H1 (cell line): ENCODE data around the gene HTR2C. TPM values are rescaled to one million over a fixed set of nuclear protein-coding genes. Genes with fewer than 3 reads are reported as not detected.

ENCODE experiments used
- CTCF ChIA-PET: fragments of 300-600 bp; sonication (Branson Sonifier 250); formaldehyde crosslinking; loops from one replicate; lab custom pipeline; 2021; ENCODE audit not compliant: partially characterized antibody; lab: Charles Lee
- POLR2A ChIA-PET: fragments of 300-600 bp; sonication (Branson Sonifier 250); formaldehyde crosslinking; loops from one replicate; lab custom pipeline; 2021; ENCODE audit warnings: inconsistent platforms; ENCODE audit not compliant: partially characterized antibody; lab: Charles Lee
- DNase-seq, 2 experiments: peaks; one replicate each; pipeline versions ENCODE4 v3.0.0 to v3.0.0-alpha.2; 2010 to 2022; ENCODE audit warnings: low spot score in 2 of 2, low read depth in 1 of 2, mixed read lengths in 1 of 2
- FAIRE-seq: peaks from 2 replicates; lab custom pipeline; 2011; peaks lifted over from hg19 to GRCh38; lab: Jason Lieb, UNC
- H2AFZ ChIP-seq: 2 replicates; pipeline ENCODE4 v1.8.1; 2012; ENCODE audit warnings: low read length, inconsistent platforms
- H2AK5ac ChIP-seq: 2 replicates; pipeline ENCODE4 v1.6.1; 2013; ENCODE audit warnings: low read depth, low read length
- H2BK120ac ChIP-seq: replicated peaks from 2 replicates; pipeline ENCODE3; 2013; ENCODE audit warnings: low read depth, low read length, inconsistent platforms
- H2BK12ac ChIP-seq: 2 replicates; pipeline ENCODE4 v1.6.1; 2013; ENCODE audit warnings: low read depth, low read length
- H2BK15ac ChIP-seq: 2 replicates; pipeline ENCODE4 v1.6.1; 2013; ENCODE audit warnings: low read length
- H2BK20ac ChIP-seq: 2 replicates; pipeline ENCODE4 v1.6.1; 2013; ENCODE audit warnings: low read length
- H2BK5ac ChIP-seq: 2 replicates; pipeline ENCODE4 v1.6.1; 2013; ENCODE audit warnings: low read depth, low read length
- H3K14ac ChIP-seq: 2 replicates; pipeline ENCODE4 v1.6.1; 2013; ENCODE audit warnings: inconsistent platforms; ENCODE audit not compliant: insufficient read length
- H3K18ac ChIP-seq: 2 replicates; pipeline ENCODE4 v1.6.1; 2013; ENCODE audit warnings: low read length; ENCODE audit errors: extremely low read depth
- H3K23ac ChIP-seq: 2 replicates; pipeline ENCODE4 v1.6.1; 2013; ENCODE audit warnings: inconsistent platforms; ENCODE audit not compliant: insufficient read length
- H3K23me2 ChIP-seq: 2 replicates; pipeline ENCODE4 v1.6.1; 2013; ENCODE audit warnings: low read depth, low read length
- H3K27ac ChIP-seq: 2 replicates; pipeline ENCODE4 v1.6.1; 2011; ENCODE audit warnings: low read depth, low read length, inconsistent platforms
- H3K27me3 ChIP-seq, 4 experiments: replicated peaks in 1 of 4; 1 replicate in 1 of 4; 2 replicates in 3 of 4; pipeline versions ENCODE4 v1.6.1 to v1.8.1; 2011 to 2013; ENCODE audit warnings: low read length in 3 of 4, mild to moderate bottlenecking in 3 of 4, inconsistent platforms in 2 of 4, mixed read lengths in 2 of 4, moderate library complexity in 1 of 4; ENCODE audit not compliant: control insufficient read depth in 3 of 4, insufficient read depth in 3 of 4; ENCODE audit errors: extremely low read depth in 1 of 4
- H3K36me3 ChIP-seq, 4 experiments: 2 replicates each; pipeline versions ENCODE4 v1.6.1 to v1.8.1; 2011 to 2013; ENCODE audit warnings: mild to moderate bottlenecking in 4 of 4, low read length in 3 of 4, moderate library complexity in 2 of 4, control low read depth in 1 of 4, inconsistent platforms in 1 of 4; ENCODE audit not compliant: insufficient read depth in 4 of 4, control insufficient read depth in 2 of 4
- H3K4ac ChIP-seq: replicated peaks from 2 replicates; pipeline ENCODE3; 2013; ENCODE audit warnings: low read length, low read depth, mixed read lengths, inconsistent platforms; ENCODE audit not compliant: insufficient read length
- H3K4me1 ChIP-seq, 4 experiments: replicated peaks in 1 of 4; 1 replicate in 1 of 4; 2 replicates in 3 of 4; pipeline versions ENCODE4 v1.6.1 to v1.8.1; 2011 to 2013; ENCODE audit warnings: low read length in 3 of 4, inconsistent platforms in 2 of 4, mixed read lengths in 1 of 4; ENCODE audit not compliant: insufficient read depth in 4 of 4, control insufficient read depth in 3 of 4
- H3K4me2 ChIP-seq, 2 experiments: 2 replicates each; pipeline versions ENCODE4 v1.6.1 to v1.8.1; 2011 to 2013; ENCODE audit warnings: low read depth in 2 of 2, low read length in 2 of 2, control low read depth in 1 of 2, inconsistent platforms in 1 of 2, mild to moderate bottlenecking in 1 of 2; ENCODE audit not compliant: insufficient read depth in 1 of 2
- H3K4me3 ChIP-seq, 4 experiments: fragments of 200-600, 300-600 bp in 1 of 4; sonication (generic), shearing (Covaris generic), sonication (Bioruptor Twin) in 1 of 4; 2 replicates each; pipeline versions ENCODE4 v1.5.1 to v1.8.1; 2011 to 2016; ENCODE audit warnings: low read length in 4 of 4, low read depth in 3 of 4, control low read depth in 2 of 4, inconsistent platforms in 2 of 4, mild to moderate bottlenecking in 2 of 4, mixed read lengths in 1 of 4, moderate library complexity in 1 of 4; ENCODE audit not compliant: insufficient read depth in 2 of 4; ENCODE audit errors: extremely low read depth in 1 of 4
- H3K56ac ChIP-seq: replicated peaks from 2 replicates; pipeline ENCODE3; 2013; ENCODE audit warnings: low read depth, mild to moderate bottlenecking, mixed read lengths, low read length, inconsistent platforms; ENCODE audit not compliant: insufficient read length
- H3K79me1 ChIP-seq: 2 replicates; pipeline ENCODE4 v1.6.1; 2013; ENCODE audit warnings: low read depth, low read length, control low read depth
- H3K79me2 ChIP-seq, 2 experiments: 2 replicates each; pipeline versions ENCODE4 v1.6.1 to v1.8.1; 2012 to 2013; ENCODE audit warnings: low read length in 2 of 2, mild to moderate bottlenecking in 2 of 2, inconsistent platforms in 1 of 2; ENCODE audit not compliant: insufficient read depth in 2 of 2, control insufficient read depth in 1 of 2
- H3K9ac ChIP-seq, 4 experiments: replicated peaks in 1 of 4; 1 replicate in 1 of 4; 2 replicates in 3 of 4; pipeline versions ENCODE4 v1.6.1 to v1.8.1; 2011 to 2013; ENCODE audit warnings: low read depth in 3 of 4, low read length in 3 of 4, control low read depth in 2 of 4, mild to moderate bottlenecking in 2 of 4, moderate library complexity in 2 of 4, inconsistent platforms in 1 of 4; ENCODE audit errors: extremely low read depth in 1 of 4
- H3K9me3 ChIP-seq, 2 experiments: 2 replicates each; pipeline versions ENCODE4 v1.6.1 to v1.8.1; 2012 to 2013; ENCODE audit warnings: mild to moderate bottlenecking in 2 of 2, moderate library complexity in 2 of 2, control low read depth in 1 of 2, inconsistent platforms in 1 of 2, low read depth in 1 of 2, low read length in 1 of 2, mixed read lengths in 1 of 2; ENCODE audit not compliant: insufficient read depth in 2 of 2
- H4K20me1 ChIP-seq, 2 experiments: replicated peaks in 1 of 2; 2 replicates each; pipeline versions ENCODE3 to v1.8.1; 2011 to 2013; ENCODE audit warnings: inconsistent platforms in 2 of 2, low read length in 2 of 2, mild to moderate bottlenecking in 1 of 2; ENCODE audit not compliant: insufficient read depth in 2 of 2, control insufficient read depth in 1 of 2
- H4K5ac ChIP-seq: 2 replicates; pipeline ENCODE4 v1.6.1; 2013; ENCODE audit warnings: low read length, low read depth, mixed read lengths, inconsistent platforms; ENCODE audit not compliant: insufficient read length
- H4K8ac ChIP-seq: 2 replicates; pipeline ENCODE4 v1.8.0; 2013; ENCODE audit warnings: mild to moderate bottlenecking, moderate library complexity, low read length, inconsistent platforms; ENCODE audit not compliant: insufficient read depth; ENCODE audit errors: extremely low read depth
- H4K91ac ChIP-seq: replicated peaks from 2 replicates; pipeline ENCODE3; 2013; ENCODE audit warnings: low read length, mixed read lengths, inconsistent platforms; ENCODE audit not compliant: insufficient read length
- GABPA ChIP-seq: IDR thresholded peaks from 2 replicates; pipeline ENCODE4 v1.6.1; 2011; ENCODE audit warnings: mild to moderate bottlenecking, low read length, moderate library complexity, borderline replicate concordance; ENCODE audit not compliant: insufficient read depth
- KDM4A ChIP-seq: IDR thresholded peaks from one replicate; pipeline ENCODE4 v1.7.1; 2012; ENCODE audit warnings: low read depth, mild to moderate bottlenecking, moderate library complexity, low read length, inconsistent platforms; ENCODE audit not compliant: severe bottlenecking
- RAD21 ChIP-seq, 2 experiments: IDR thresholded peaks in 1 of 2; conservative IDR thresholded peaks in 1 of 2; 2 replicates each; pipeline ENCODE4 v1.6.1; 2011; ENCODE audit warnings: low read depth in 2 of 2, low read length in 2 of 2, improper control_type of control experiment in 1 of 2, inconsistent platforms in 1 of 2, mild to moderate bottlenecking in 1 of 2, moderate library complexity in 1 of 2
- SRF ChIP-seq: IDR thresholded peaks from 2 replicates; pipeline ENCODE4 v1.6.1; 2011; ENCODE audit warnings: mild to moderate bottlenecking, low read depth, low read length, moderate library complexity
- WGBS, 2 experiments: shearing (Covaris generic) in 1 of 2; methylation state at CpG; one replicate each; pipeline versions ENCODE4 v1.1.6 to v1.1.7; 2013 to 2015; ENCODE audit warnings: low lambda C conversion rate in 2 of 2, mixed read lengths in 2 of 2, inconsistent platforms in 1 of 2, low coverage in 1 of 2, missing lambda C conversion rate in 1 of 2; ENCODE audit not compliant: insufficient replicate concordance in 2 of 2, insufficient coverage in 1 of 2, insufficient read length in 1 of 2; ENCODE audit errors: extremely low coverage in 1 of 2, missing lambda C conversion rate in 1 of 2; 5-methylcytosine and 5-hydroxymethylcytosine counted together
- polyA plus RNA-seq, 7 experiments: library from polyadenylated mRNA; depleted of rRNA in 3 of 7; stranded (reverse) in 5 of 7; unstranded in 2 of 7; fragments of >200 nt in 5 of 7; fragments of 200-250 nt in 2 of 7; gene quantifications; 1 replicate in 5 of 7; 2 replicates in 1 of 7; 4 replicates in 1 of 7; pipeline versions ENCODE4 v1.2.1 to v1.2.3, GENCODE V29; 2011 to 2013; ENCODE audit warnings: missing spikeins in 2 of 7, mixed read lengths in 2 of 7
- total RNA-seq: library from RNA; stranded (reverse); fragmentation: NEBNext Ultra II Directional; extraction: Animal tissue kit (Norgen Biotek cat#: 25700); gene quantifications from 2 replicates; pipeline ENCODE4 v1.2.1, GENCODE V29; 2021
- TF ChIP-seq, protein P1 (sequence below): IDR thresholded peaks from 2 replicates; pipeline ENCODE4 v1.6.1; 2012; ENCODE audit warnings: low read length, inconsistent platforms
- TF ChIP-seq, protein P2 (sequence below), 3 experiments: IDR thresholded peaks; 1 replicate in 2 of 3; 2 replicates in 1 of 3; pipeline versions ENCODE4 v1.5.1 to v1.6.1; 2011; ENCODE audit warnings: low read length in 3 of 3, mild to moderate bottlenecking in 3 of 3, inconsistent platforms in 2 of 3, low read depth in 1 of 3, moderate library complexity in 1 of 3; ENCODE audit not compliant: insufficient read depth in 1 of 3; ENCODE audit errors: control extremely low read depth in 1 of 3

HTR2C gene
- total and polyA plus RNA-seq, 2 of the 8 experiments (the other 6 are each of a cell fraction or from before 2014, with no cell fraction given) = 1.7 to 2.0 TPM

DNA sequence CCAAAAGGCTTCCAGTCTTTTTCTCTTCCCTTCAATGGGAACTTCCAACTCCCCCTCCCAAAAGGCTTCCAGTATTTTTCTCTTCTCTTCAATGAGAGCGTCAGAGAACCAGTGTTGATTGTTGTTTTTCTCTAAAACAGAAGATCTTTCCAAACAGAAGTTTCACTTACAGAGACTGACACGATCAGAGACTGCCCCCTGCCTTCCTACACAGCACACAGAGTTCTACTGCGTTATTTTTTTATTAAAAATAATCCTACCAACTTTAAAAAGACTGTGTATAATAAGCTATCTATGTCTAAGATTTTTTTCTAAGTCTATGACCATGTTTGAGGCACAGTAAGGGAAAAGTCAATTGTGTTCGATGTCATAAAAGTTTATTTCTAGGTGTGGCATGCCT, 3.5 kb upstream of the HTR2C start:
- H2BK20ac ChIP-seq = no peak overlapping the region
- H2AK5ac ChIP-seq = no peak overlapping the region
- no peaks in the 10 kb centered on the region for H3K36me3 ChIP-seq
- no peak overlapping the region for H3K14ac ChIP-seq
- H3K4me3 ChIP-seq = peak overlapping the region in 1 of 4 experiments; percentile 72; a peak in 1 of 8 replicates
- ChIA-PET CTCF (interaction anchor here (0.9 to 1.6 kb wide), 5 partner anchors 10 to 233 kb away, joined by 3 to 6 read pairs (median 4); no protein-coding TSS in a partner anchor), POLR2A (no interaction called here)
- H2AFZ ChIP-seq = no peak overlapping the region
- no peaks in the 10 kb centered on the region for H4K20me1 ChIP-seq
- DNase-seq (no peak), FAIRE-seq (peak; percentile 94)
- no peak overlapping the region for H2BK5ac ChIP-seq
- H3K4me1 ChIP-seq = peaks cover 0 to 5% (median 2%) of the 10 kb centered on the region in 4 experiments; a peak in 3 of 7 replicates
- H3K79me2 ChIP-seq = no peaks in the 10 kb centered on the region
- no peak overlapping the region for H3K23ac ChIP-seq
- H2BK12ac ChIP-seq = no peak overlapping the region
- no peak overlapping the region for H4K8ac ChIP-seq
- H2BK15ac ChIP-seq = no peak overlapping the region
- H4K91ac ChIP-seq = no peak overlapping the region
- H3K4me2 ChIP-seq = no peak overlapping the region; a peak in 1 of 4 replicates
- H3K9me3 ChIP-seq = no peaks in the 10 kb centered on the region
- H3K56ac ChIP-seq = no peak overlapping the region
- TF ChIP-seq RAD21 (IDR thresholded peaks at IDR 0.05 in 1 of 2, conservative IDR thresholded peaks at IDR 0.05 in 1 of 2; ENCODE audit: low read depth in 2 of 2, low read length in 2 of 2) = peak; percentile 64 to 65
- TF ChIP-seq, protein P1, sequence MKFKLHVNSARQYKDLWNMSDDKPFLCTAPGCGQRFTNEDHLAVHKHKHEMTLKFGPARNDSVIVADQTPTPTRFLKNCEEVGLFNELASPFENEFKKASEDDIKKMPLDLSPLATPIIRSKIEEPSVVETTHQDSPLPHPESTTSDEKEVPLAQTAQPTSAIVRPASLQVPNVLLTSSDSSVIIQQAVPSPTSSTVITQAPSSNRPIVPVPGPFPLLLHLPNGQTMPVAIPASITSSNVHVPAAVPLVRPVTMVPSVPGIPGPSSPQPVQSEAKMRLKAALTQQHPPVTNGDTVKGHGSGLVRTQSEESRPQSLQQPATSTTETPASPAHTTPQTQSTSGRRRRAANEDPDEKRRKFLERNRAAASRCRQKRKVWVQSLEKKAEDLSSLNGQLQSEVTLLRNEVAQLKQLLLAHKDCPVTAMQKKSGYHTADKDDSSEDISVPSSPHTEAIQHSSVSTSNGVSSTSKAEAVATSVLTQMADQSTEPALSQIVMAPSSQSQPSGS = no peak
- TF ChIP-seq GABPA = no peak
- no peak for TF ChIP-seq KDM4A
- TF ChIP-seq, protein P2, sequence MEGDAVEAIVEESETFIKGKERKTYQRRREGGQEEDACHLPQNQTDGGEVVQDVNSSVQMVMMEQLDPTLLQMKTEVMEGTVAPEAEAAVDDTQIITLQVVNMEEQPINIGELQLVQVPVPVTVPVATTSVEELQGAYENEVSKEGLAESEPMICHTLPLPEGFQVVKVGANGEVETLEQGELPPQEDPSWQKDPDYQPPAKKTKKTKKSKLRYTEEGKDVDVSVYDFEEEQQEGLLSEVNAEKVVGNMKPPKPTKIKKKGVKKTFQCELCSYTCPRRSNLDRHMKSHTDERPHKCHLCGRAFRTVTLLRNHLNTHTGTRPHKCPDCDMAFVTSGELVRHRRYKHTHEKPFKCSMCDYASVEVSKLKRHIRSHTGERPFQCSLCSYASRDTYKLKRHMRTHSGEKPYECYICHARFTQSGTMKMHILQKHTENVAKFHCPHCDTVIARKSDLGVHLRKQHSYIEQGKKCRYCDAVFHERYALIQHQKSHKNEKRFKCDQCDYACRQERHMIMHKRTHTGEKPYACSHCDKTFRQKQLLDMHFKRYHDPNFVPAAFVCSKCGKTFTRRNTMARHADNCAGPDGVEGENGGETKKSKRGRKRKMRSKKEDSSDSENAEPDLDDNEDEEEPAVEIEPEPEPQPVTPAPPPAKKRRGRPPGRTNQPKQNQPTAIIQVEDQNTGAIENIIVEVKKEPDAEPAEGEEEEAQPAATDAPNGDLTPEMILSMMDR (IDR thresholded peaks at IDR 0.05; ENCODE audit: control extremely low read depth in 1 of 3, insufficient read depth in 1 of 3, low read depth in 1 of 3, low read length in 3 of 3) = peak in 2 of 3 experiments; percentile 35 to 40; a peak in 3 of 4 replicates
- no peak for TF ChIP-seq SRF
- no peak overlapping the region for H3K4ac ChIP-seq
- no peak overlapping the region for H2BK120ac ChIP-seq
- H3K9ac ChIP-seq = no peak overlapping the region
- WGBS, 2 experiments = 18% methylated on average over 4 of the region's 4 CpGs; no CpG with 5 or more reads in 1 of the 2 experiments
- H3K27me3 ChIP-seq = peaks cover 3 to 51% (median 42%) of the 10 kb centered on the region in 4 experiments
- no peak overlapping the region for H3K27ac ChIP-seq
- H3K79me1 ChIP-seq = no peaks in the 10 kb centered on the region
- H4K5ac ChIP-seq = no peak overlapping the region
- no peak overlapping the region for H3K18ac ChIP-seq
- peaks cover 3% of the 10 kb centered on the region; the same call in 1 of the 2 replicates for H3K23me2 ChIP-seq
